Smooth muscle cell (in vitro differentiated cells): ENCODE results near the gene MALRD1. TPM values are rescaled to one million over a fixed set of nuclear protein-coding genes. Genes with fewer than 3 reads are reported as not detected.

Experiments used
- DNase-seq: peaks from one replicate; lab custom pipeline; 2025; ENCODE audit not compliant: unreplicated experiment; lab: John Stamatoyannopoulos, UW
- H2AFZ ChIP-seq: fragments of 200-600 bp; sonication (generic); 2 replicates; pipeline ENCODE4 v1.6.0; 2016; ENCODE audit warnings: antibody characterized with exemption, low read depth, mild to moderate bottlenecking
- H3F3A ChIP-seq: fragments of 200-600 bp; sonication (generic); 2 replicates; pipeline ENCODE4 v1.6.0; 2017; ENCODE audit warnings: antibody characterized with exemption, low read depth
- H3K27ac ChIP-seq: fragments of 200-600 bp; sonication (generic); 2 replicates; pipeline ENCODE4 v1.5.1; 2016; ENCODE audit warnings: low read depth, mild to moderate bottlenecking
- H3K27me3 ChIP-seq: fragments of 200-600 bp; sonication (generic); 2 replicates; pipeline ENCODE4 v1.6.1; 2016; ENCODE audit warnings: low read depth, mild to moderate bottlenecking
- H3K36me3 ChIP-seq: fragments of 200-600 bp; sonication (generic); 2 replicates; pipeline ENCODE4 v1.5.1; 2016; ENCODE audit warnings: low read depth
- H3K4me1 ChIP-seq: fragments of 200-600 bp; sonication (generic); 2 replicates; pipeline ENCODE4 v1.5.1; 2016; ENCODE audit warnings: low read depth
- H3K4me2 ChIP-seq: fragments of 200-600 bp; sonication (generic); 2 replicates; pipeline ENCODE4 v1.6.0; 2016; ENCODE audit warnings: mild to moderate bottlenecking
- H3K4me3 ChIP-seq: fragments of 200-600 bp; sonication (generic); 2 replicates; pipeline ENCODE4 v1.5.1; 2016; ENCODE audit warnings: mild to moderate bottlenecking
- H3K79me2 ChIP-seq: fragments of 200-600 bp; sonication (generic); 2 replicates; pipeline ENCODE4 v1.6.0; 2016; ENCODE audit warnings: low read depth, mild to moderate bottlenecking
- H3K9ac ChIP-seq: fragments of 200-600 bp; sonication (generic); 2 replicates; pipeline ENCODE4 v1.6.0; 2016; ENCODE audit warnings: low read depth
- H3K9me3 ChIP-seq: fragments of 200-600 bp; sonication (generic); replicated peaks from 2 replicates; pipeline ENCODE4 v1.5.1; 2016; ENCODE audit warnings: low read depth
- H4K20me1 ChIP-seq: fragments of 200-600 bp; sonication (generic); 2 replicates; pipeline ENCODE4 v1.6.0; 2016; ENCODE audit warnings: low read depth
- WGBS: methylation state at CpG from one replicate; pipeline ENCODE4 v1.1.7; 2016; ENCODE audit warnings: low lambda C conversion rate; 5-methylcytosine and 5-hydroxymethylcytosine counted together
- polyA plus RNA-seq: library from polyadenylated mRNA; unstranded; fragments of >200 nt; fragmentation: Nextera tagmentation; extraction: Ambion mirVana; gene quantifications from 2 replicates; pipeline ENCODE4 v1.2.1, GENCODE V29; 2016
- total RNA-seq: library from RNA; depleted of rRNA; stranded (reverse); fragments of >200 nt; gene quantifications from 2 replicates; pipeline ENCODE4 v1.2.3, GENCODE V29; 2014
- TF ChIP-seq, protein P1 (sequence below): fragments of 200-600 bp; sonication (generic); IDR thresholded peaks from 2 replicates; pipeline ENCODE4 v1.5.1; 2017; ENCODE audit warnings: borderline replicate concordance, mild to moderate bottlenecking, antibody characterized with exemption; ENCODE audit not compliant: insufficient read depth, poor library complexity, severe bottlenecking

Gene MALRD1
- total and polyA plus RNA-seq, 2 experiments from 2014 or later, result 1.9 TPM; not detected in 1

DNA sequence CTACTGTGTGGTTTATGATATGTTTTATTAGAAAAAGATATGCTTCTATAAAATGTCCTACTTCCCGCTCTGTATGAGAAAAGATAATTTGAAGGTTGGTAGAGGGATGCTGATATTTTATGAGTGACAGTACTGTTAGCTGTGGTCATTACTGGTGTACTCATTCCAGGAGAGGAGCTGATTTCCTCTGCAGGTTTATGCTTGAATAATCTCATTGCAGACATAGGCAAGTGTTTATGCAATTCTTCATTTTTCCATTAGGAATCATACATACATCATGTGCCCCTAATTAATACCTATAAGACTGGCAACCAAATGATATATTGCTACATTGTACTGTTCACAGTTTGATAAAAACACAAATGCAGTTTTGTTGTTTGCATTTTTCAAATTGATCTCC is 269.4 kb downstream of the MALRD1 start:
- no peaks in the 10 kb centered on the region for H3K36me3 ChIP-seq
- no peak overlapping the region for H3K9ac ChIP-seq
- peaks cover 4% of the 10 kb centered on the region for H3K4me1 ChIP-seq
- H4K20me1 ChIP-seq, result no peaks in the 10 kb centered on the region
- TF ChIP-seq, protein P1, sequence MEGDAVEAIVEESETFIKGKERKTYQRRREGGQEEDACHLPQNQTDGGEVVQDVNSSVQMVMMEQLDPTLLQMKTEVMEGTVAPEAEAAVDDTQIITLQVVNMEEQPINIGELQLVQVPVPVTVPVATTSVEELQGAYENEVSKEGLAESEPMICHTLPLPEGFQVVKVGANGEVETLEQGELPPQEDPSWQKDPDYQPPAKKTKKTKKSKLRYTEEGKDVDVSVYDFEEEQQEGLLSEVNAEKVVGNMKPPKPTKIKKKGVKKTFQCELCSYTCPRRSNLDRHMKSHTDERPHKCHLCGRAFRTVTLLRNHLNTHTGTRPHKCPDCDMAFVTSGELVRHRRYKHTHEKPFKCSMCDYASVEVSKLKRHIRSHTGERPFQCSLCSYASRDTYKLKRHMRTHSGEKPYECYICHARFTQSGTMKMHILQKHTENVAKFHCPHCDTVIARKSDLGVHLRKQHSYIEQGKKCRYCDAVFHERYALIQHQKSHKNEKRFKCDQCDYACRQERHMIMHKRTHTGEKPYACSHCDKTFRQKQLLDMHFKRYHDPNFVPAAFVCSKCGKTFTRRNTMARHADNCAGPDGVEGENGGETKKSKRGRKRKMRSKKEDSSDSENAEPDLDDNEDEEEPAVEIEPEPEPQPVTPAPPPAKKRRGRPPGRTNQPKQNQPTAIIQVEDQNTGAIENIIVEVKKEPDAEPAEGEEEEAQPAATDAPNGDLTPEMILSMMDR, result no peak
- no peak overlapping the region for H3K4me3 ChIP-seq
- 95% methylated on average over 1 of the region's 1 CpG for WGBS
- no peaks in the 10 kb centered on the region for H3K27me3 ChIP-seq
- H3K27ac ChIP-seq, result no peak overlapping the region
- DNase-seq, result no peak
- no peaks in the 10 kb centered on the region for H3K9me3 ChIP-seq
- no peak overlapping the region for H2AFZ ChIP-seq
- no peak overlapping the region for H3K4me2 ChIP-seq
- H3F3A ChIP-seq, result no peaks in the 10 kb centered on the region
- H3K79me2 ChIP-seq, result no peaks in the 10 kb centered on the region

DNA sequence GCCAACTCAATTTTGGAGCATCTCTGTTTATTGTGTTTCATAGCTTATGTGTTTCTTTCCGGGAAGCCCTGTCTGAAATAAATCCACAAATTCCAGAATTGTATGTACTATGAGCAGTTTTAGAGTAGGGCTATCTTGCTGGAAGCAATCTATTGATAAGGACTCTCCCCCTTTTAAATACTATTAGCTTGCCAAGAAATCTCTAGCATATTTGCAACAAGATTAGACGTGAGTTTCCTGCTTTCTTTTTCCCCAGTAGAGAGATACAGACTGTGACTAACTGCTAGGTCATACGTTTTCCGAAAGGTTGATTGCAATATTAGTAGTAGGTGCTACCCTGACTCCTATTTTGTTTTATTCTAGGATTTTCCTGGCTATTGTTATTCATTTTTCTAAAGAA is 277.0 kb downstream of the MALRD1 start:
- Histone ChIP-seq H3F3A (no peaks in the 10 kb centered on the region), H3K9me3 (no peaks in the 10 kb centered on the region), H3K4me3 (no peak overlapping the region), H3K4me2 (no peak overlapping the region), H2AFZ (no peak overlapping the region), H3K4me1 (no peaks in the 10 kb centered on the region), H3K27me3 (no peaks in the 10 kb centered on the region), H3K9ac (no peak overlapping the region), H3K27ac (no peak overlapping the region), H3K36me3 (no peaks in the 10 kb centered on the region), H3K79me2 (no peaks in the 10 kb centered on the region), H4K20me1 (no peaks in the 10 kb centered on the region)
- TF ChIP-seq, protein P1, result no peak
- DNase-seq, result no peak
- WGBS, result 69% methylated on average over 4 of the region's 4 CpGs

DNA sequence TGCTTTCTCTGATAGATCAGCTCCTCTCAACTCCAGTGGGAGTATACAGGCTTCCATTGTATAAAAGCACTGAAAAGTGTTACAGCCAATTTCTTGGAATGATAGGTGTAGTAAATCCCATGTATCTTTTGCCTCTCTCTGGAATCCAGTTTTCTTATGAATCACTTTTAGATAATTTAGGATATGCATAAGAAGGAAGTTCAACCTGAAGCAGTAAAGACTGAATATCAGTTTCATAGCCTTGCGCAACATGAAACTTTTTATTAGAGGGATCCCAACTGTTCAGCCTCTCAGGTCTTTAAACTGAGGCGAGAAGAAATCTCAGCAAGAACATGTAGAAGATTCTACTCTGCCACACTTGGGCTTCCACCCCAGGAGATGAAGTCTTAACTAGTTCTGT is 280.0 kb downstream of the MALRD1 start:
- H3F3A ChIP-seq, result no peaks in the 10 kb centered on the region
- H3K36me3 ChIP-seq, result no peaks in the 10 kb centered on the region
- TF ChIP-seq, protein P1, result no peak
- no peak overlapping the region for H3K27ac ChIP-seq
- no peak overlapping the region for H3K9ac ChIP-seq
- H3K4me2 ChIP-seq, result no peak overlapping the region
- H3K79me2 ChIP-seq, result no peaks in the 10 kb centered on the region
- H3K9me3 ChIP-seq, result no peaks in the 10 kb centered on the region
- WGBS, result 89% methylated on average over 2 of the region's 2 CpGs
- no peaks in the 10 kb centered on the region for H3K4me1 ChIP-seq
- H2AFZ ChIP-seq, result no peak overlapping the region
- H3K27me3 ChIP-seq, result no peaks in the 10 kb centered on the region
- no peak for DNase-seq
- H3K4me3 ChIP-seq, result no peak overlapping the region
- H4K20me1 ChIP-seq, result no peaks in the 10 kb centered on the region

GRCh38 chr10:19329475-19329874 is 280.9 kb downstream of the MALRD1 start:
- Histone ChIP-seq H3K4me1 (no peaks in the 10 kb centered on the region), H3K36me3 (no peaks in the 10 kb centered on the region), H3K9me3 (no peaks in the 10 kb centered on the region), H3K27me3 (no peaks in the 10 kb centered on the region), H3K4me3 (no peak overlapping the region), H3K9ac (no peak overlapping the region), H3K79me2 (no peaks in the 10 kb centered on the region), H2AFZ (no peak overlapping the region), H3F3A (no peaks in the 10 kb centered on the region), H3K4me2 (no peak overlapping the region), H4K20me1 (no peaks in the 10 kb centered on the region), H3K27ac (no peak overlapping the region)
- DNase-seq, result no peak
- 90% methylated on average over 1 of the region's 1 CpG for WGBS
- TF ChIP-seq, protein P1, result no peak
